A673 (cell line): Measurements from ENCODE around the gene PBX1.

Experiments
- EZH2 ChIP-seq: fragments of 200-600 bp; sonication (generic); IDR thresholded peaks from 2 replicates; pipeline ENCODE4 v1.6.1; 2017; ENCODE audit warnings: borderline replicate concordance, low read depth, mild to moderate bottlenecking, mixed read lengths, antibody characterized with exemption, low read length; ENCODE audit not compliant: poor library complexity, severe bottlenecking
- TF ChIP-seq, protein P1 (sequence below): fragments of 300-800, 200-600 bp; sonication (generic); conservative IDR thresholded peaks from 2 replicates; pipeline ENCODE4 v1.5.1; 2017; ENCODE audit warnings: low read depth, mild to moderate bottlenecking, antibody characterized with exemption, low read length, moderate library complexity, mixed read lengths

DNA sequence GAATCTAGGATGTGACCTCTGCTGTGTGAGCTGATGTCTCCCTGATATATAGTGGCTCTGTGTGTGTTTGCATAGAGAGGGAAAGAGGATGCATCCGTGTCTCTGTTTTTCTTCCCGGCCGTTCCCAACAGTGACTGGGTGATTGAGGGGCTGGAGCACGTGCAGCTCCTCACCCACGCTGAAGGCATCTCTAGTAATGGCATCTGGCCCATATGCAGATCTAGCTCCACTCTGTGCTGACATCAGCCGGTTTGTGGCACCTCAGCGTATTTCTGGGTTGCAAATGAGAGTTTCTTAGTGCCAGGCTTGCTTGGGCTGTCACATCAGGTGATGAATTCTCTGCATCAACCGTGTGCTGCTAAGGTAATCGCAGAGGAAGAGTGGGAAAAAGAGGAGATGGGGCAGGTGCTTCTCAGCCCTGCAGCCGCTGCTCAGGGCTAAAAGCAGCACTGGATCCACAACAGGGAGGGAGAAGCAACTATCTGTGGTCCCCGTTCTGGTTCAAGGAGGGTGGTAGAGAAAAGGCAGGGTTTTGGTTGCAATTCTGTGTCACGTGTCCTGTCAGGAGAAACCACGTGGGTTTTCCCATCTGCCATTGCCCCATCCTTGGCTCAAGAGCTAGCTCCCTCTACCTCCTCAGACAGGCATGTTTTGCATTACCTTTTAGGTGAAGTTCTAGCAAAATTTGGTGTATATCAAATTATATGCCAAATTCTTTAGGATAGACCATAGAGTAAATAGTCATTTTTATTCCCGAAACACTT is 282.9 kb downstream of the PBX1 start:
- no peak for TF ChIP-seq EZH2
- TF ChIP-seq, protein P1, sequence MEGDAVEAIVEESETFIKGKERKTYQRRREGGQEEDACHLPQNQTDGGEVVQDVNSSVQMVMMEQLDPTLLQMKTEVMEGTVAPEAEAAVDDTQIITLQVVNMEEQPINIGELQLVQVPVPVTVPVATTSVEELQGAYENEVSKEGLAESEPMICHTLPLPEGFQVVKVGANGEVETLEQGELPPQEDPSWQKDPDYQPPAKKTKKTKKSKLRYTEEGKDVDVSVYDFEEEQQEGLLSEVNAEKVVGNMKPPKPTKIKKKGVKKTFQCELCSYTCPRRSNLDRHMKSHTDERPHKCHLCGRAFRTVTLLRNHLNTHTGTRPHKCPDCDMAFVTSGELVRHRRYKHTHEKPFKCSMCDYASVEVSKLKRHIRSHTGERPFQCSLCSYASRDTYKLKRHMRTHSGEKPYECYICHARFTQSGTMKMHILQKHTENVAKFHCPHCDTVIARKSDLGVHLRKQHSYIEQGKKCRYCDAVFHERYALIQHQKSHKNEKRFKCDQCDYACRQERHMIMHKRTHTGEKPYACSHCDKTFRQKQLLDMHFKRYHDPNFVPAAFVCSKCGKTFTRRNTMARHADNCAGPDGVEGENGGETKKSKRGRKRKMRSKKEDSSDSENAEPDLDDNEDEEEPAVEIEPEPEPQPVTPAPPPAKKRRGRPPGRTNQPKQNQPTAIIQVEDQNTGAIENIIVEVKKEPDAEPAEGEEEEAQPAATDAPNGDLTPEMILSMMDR = no peak
